Uterus (tissue), 4 donors: ENCODE results near the gene DAPP1. TPM values are rescaled to one million over a fixed set of nuclear protein-coding genes. Genes with fewer than 3 reads are reported as not detected.
"Not testable (repeated sequence)": the region's sequence is repeated elsewhere in the genome, so short reads cannot be mapped to it uniquely, and the experiment has no call there.

ENCODE experiments used
- DNase-seq, 2 donors: peaks; one replicate each; pipeline ENCODE4 v3.0.0-alpha.2; 2019 to 2020
- H3K27ac ChIP-seq, 2 donors: fragments of 200-600 bp; sonication (generic); 1 replicate in 1 of 2; 2 replicates in 1 of 2; pipeline ENCODE4 v1.5.1; 2016 to 2018
- H3K27me3 ChIP-seq, 2 donors: fragments of 200-600 bp; sonication (generic); one replicate each; pipeline ENCODE4 v1.5.1; 2018 to 2019; ENCODE audit warnings: control low read depth in 1 of 2
- H3K36me3 ChIP-seq, 2 donors: fragments of 200-600 bp; sonication (generic); one replicate each; pipeline ENCODE4 v1.5.1; 2019; ENCODE audit warnings: control low read depth in 1 of 2
- H3K4me1 ChIP-seq, 2 donors: fragments of 200-600 bp; sonication (generic); one replicate each; pipeline ENCODE4 v1.5.1; 2018 to 2019; ENCODE audit warnings: control low read depth in 1 of 2
- H3K4me3 ChIP-seq, 2 donors: fragments of 200-600 bp; sonication (generic); 1 replicate in 1 of 2; 2 replicates in 1 of 2; pipeline ENCODE4 v1.5.1; 2018 to 2019; ENCODE audit warnings: mild to moderate bottlenecking in 1 of 2
- H3K9me3 ChIP-seq, 2 donors: fragments of 200-600 bp; sonication (generic); one replicate each; pipeline ENCODE4 v1.5.1; 2019; ENCODE audit warnings: control low read depth in 1 of 2
- CTCF ChIP-seq, 4 experiments: fragments of 200-600 bp in 2 of 4; fragments of 450-650 bp in 2 of 4; sonication (generic) in 2 of 4; IDR thresholded peaks; one replicate each; pipeline ENCODE4 v1.5.1; 2016 to 2019; ENCODE audit warnings: antibody characterized with exemption in 4 of 4, mild to moderate bottlenecking in 2 of 4, moderate library complexity in 1 of 4
- POLR2A ChIP-seq, 2 donors: fragments of 450-650 bp; IDR thresholded peaks; one replicate each; pipeline ENCODE4 v1.6.1; 2016; ENCODE audit warnings: antibody characterized with exemption in 2 of 2, mild to moderate bottlenecking in 1 of 2, moderate library complexity in 1 of 2
- intact Hi-C: fragments of 100-400 bp; cut with DNase I; formaldehyde crosslinking; loops from one replicate; pipeline ENCODE4 v1.15.1; 2023; ENCODE audit warnings: low total_unique reads
- total RNA-seq, 4 donors: library from RNA; depleted of rRNA in 3 of 4; stranded (reverse); fragments of >200 nt in 3 of 4; gene quantifications; one replicate each; pipeline versions ENCODE4 v1.1.0 to v1.2.4, GENCODE V29; 2014 to 2023
- donor health status: DM: yes; HTN: yes; CAD: no.

The DAPP1 gene
- 1 to 10 TPM; 1.8 to 7.2 (median 2.8) TPM for total RNA-seq

GRCh38 chr4:99816545-99817308 is at the start of gene DAPP1:
Gene DAPP1, plus strand, starts transcription at chr4:99816827. Its CDS starts 87 bp downstream, at chr4:99816914.
- no peaks in the 10 kb centered on the region for H3K9me3 ChIP-seq
- no peak within 1 kb of the TSS for H3K4me3 ChIP-seq
- peak within 1 kb of the TSS in 1 of 2 donors; percentile 55 for H3K27ac ChIP-seq
- H3K36me3 ChIP-seq = no peaks in the 10 kb centered on the region
- intact Hi-C loops = no loop called here
- DNase-seq = peak in 1 of 2 donors; percentile 23
- H3K27me3 ChIP-seq = no peaks in the 10 kb centered on the region
- H3K4me1 ChIP-seq = no peaks in the 10 kb centered on the region
- TF ChIP-seq POLR2A (IDR thresholded peaks at IDR 0.05) (no peak), CTCF (IDR thresholded peaks at IDR 0.05) (no peak)

GRCh38 chr4:99770842-99771241 is 45.8 kb upstream of the DAPP1 start:
- H3K4me1 ChIP-seq, H3K27me3 ChIP-seq, H3K36me3 ChIP-seq, intact Hi-C loops, DNase-seq, H3K27ac ChIP-seq, H3K4me3 ChIP-seq, H3K9me3 ChIP-seq: not testable (repeated sequence)

GRCh38 chr4:99783940-99784339 is 32.7 kb upstream of the DAPP1 start:
- Histone ChIP-seq H3K9me3 (no peaks in the 10 kb centered on the region), H3K27ac (no peak overlapping the region), H3K36me3 (no peaks in the 10 kb centered on the region), H3K27me3 (no peaks in the 10 kb centered on the region), H3K4me3 (no peak overlapping the region), H3K4me1 (no peaks in the 10 kb centered on the region)
- intact Hi-C loops = no loop called here
- no peak for DNase-seq
- TF ChIP-seq POLR2A (IDR thresholded peaks at IDR 0.05) = no peak
- no peak for TF ChIP-seq CTCF (IDR thresholded peaks at IDR 0.05)

- no peaks in the 10 kb centered on the region for H3K36me3 ChIP-seq
- H3K9me3 ChIP-seq = no peaks in the 10 kb centered on the region
- H3K27me3 ChIP-seq = no peaks in the 10 kb centered on the region
- H3K4me1 ChIP-seq = no peaks in the 10 kb centered on the region
- H3K4me3 ChIP-seq = no peak overlapping the region
- no peak overlapping the region for H3K27ac ChIP-seq
- intact Hi-C loops = no loop called here
- no peak for DNase-seq
- no peak for TF ChIP-seq POLR2A (IDR thresholded peaks at IDR 0.05)
- TF ChIP-seq CTCF (IDR thresholded peaks at IDR 0.05) = no peak
Measured at GRCh38 chr4:99784842-99785241, 31.8 kb upstream of the DAPP1 start.

GRCh38 chr4:99790796-99791617 is 25.6 kb upstream of the DAPP1 start:
- no peak overlapping the region for H3K4me3 ChIP-seq
- intact Hi-C loops = no loop called here
- H3K27ac ChIP-seq = no peak overlapping the region
- H3K4me1 ChIP-seq = no peaks in the 10 kb centered on the region
- no peaks in the 10 kb centered on the region for H3K27me3 ChIP-seq
- DNase-seq = no peak
- H3K9me3 ChIP-seq = no peaks in the 10 kb centered on the region
- no peaks in the 10 kb centered on the region for H3K36me3 ChIP-seq
- no peak for TF ChIP-seq POLR2A (IDR thresholded peaks at IDR 0.05)
- no peak for TF ChIP-seq CTCF (IDR thresholded peaks at IDR 0.05)
